Measurements from ENCODE around the gene AGXT.

AGXT gene

GRCh38 chr2:240868286-240869108, at the start of gene AGXT:
TSS of gene AGXT (plus strand) at chr2:240868824. CDS start at chr2:240868866, 42 bp downstream.
- Histone ChIP-seq H3K4me3 (no peak within 1 kb of the TSS), H3K27ac (no peak within 1 kb of the TSS), H3K9me3 (ENCODE audit: low read depth, low read length) (no peaks in the 10 kb centered on the region), H3K9ac (ENCODE audit: insufficient read length) (no peak within 1 kb of the TSS), H3K36me3 (ENCODE audit: insufficient read depth, low read length) (no peaks in the 10 kb centered on the region)
- TF ChIP-seq POLR2AphosphoS5 (IDR thresholded peaks at IDR 0.05; ENCODE audit: borderline replicate concordance, low read depth, low read length) (no peak), FOXP2 (optimal IDR thresholded peaks at IDR 0.05; ENCODE audit: control extremely low read depth, extremely low read length, insufficient read depth) (no peak), EZH2 (IDR thresholded peaks at IDR 0.05) (no peak)
- no peak for DNase-seq (ENCODE audit: low read depth, low spot score)

- H3K9me3 ChIP-seq (ENCODE audit: low read depth, low read length): no peaks in the 10 kb centered on the region
- H3K4me3 ChIP-seq: peak overlapping the region; percentile 76
- TF ChIP-seq POLR2AphosphoS5 (IDR thresholded peaks at IDR 0.05; ENCODE audit: borderline replicate concordance, low read depth, low read length) (no peak), EZH2 (IDR thresholded peaks at IDR 0.05) (no peak), FOXP2 (optimal IDR thresholded peaks at IDR 0.05; ENCODE audit: control extremely low read depth, extremely low read length, insufficient read depth) (no peak)
- H3K9ac ChIP-seq (ENCODE audit: insufficient read length): no peak overlapping the region
- no peak for DNase-seq (ENCODE audit: low read depth, low spot score)
- H3K27ac ChIP-seq: no peak overlapping the region
- H3K36me3 ChIP-seq (ENCODE audit: insufficient read depth, low read length): no peaks in the 10 kb centered on the region
These were observed 49.3 kb upstream of the AGXT start for GRCh38 chr2:240819126-240819857.

- TF ChIP-seq POLR2AphosphoS5 (IDR thresholded peaks at IDR 0.05; ENCODE audit: borderline replicate concordance, low read depth, low read length) (no peak), FOXP2 (optimal IDR thresholded peaks at IDR 0.05; ENCODE audit: control extremely low read depth, extremely low read length, insufficient read depth) (no peak), EZH2 (IDR thresholded peaks at IDR 0.05) (no peak)
- no peaks in the 10 kb centered on the region for H3K36me3 ChIP-seq (ENCODE audit: insufficient read depth, low read length)
- DNase-seq (ENCODE audit: low read depth, low spot score): no peak
- H3K4me3 ChIP-seq: peak within 1 kb of the TSS; percentile 76
- H3K9me3 ChIP-seq (ENCODE audit: low read depth, low read length): no peaks in the 10 kb centered on the region
- no peak within 1 kb of the TSS for H3K27ac ChIP-seq
- no peak within 1 kb of the TSS for H3K9ac ChIP-seq (ENCODE audit: insufficient read length)
These were observed 48.6 kb upstream of the AGXT start, which contains the start of gene KIF1A for GRCh38 chr2:240819858-240820606. TSS of gene KIF1A (minus strand) at chr2:240820219. CDS start at chr2:240797752, 22,467 bp downstream.

- no peak overlapping the region for H3K27ac ChIP-seq
- H3K9ac ChIP-seq (ENCODE audit: insufficient read length): no peak overlapping the region
- DNase-seq (ENCODE audit: low read depth, low spot score): no peak
- TF ChIP-seq EZH2 (IDR thresholded peaks at IDR 0.05) (no peak), FOXP2 (optimal IDR thresholded peaks at IDR 0.05; ENCODE audit: control extremely low read depth, extremely low read length, insufficient read depth) (no peak), POLR2AphosphoS5 (IDR thresholded peaks at IDR 0.05; ENCODE audit: borderline replicate concordance, low read depth, low read length) (no peak)
- H3K9me3 ChIP-seq (ENCODE audit: low read depth, low read length): no peaks in the 10 kb centered on the region
- H3K36me3 ChIP-seq (ENCODE audit: insufficient read depth, low read length): no peaks in the 10 kb centered on the region
- H3K4me3 ChIP-seq: peak overlapping the region; percentile 73
These were observed 47.8 kb upstream of the AGXT start for GRCh38 chr2:240820607-240821428.

GRCh38 chr2:240821429-240821778, 47.2 kb upstream of the AGXT start:
- Histone ChIP-seq H3K9me3 (ENCODE audit: low read depth, low read length) (no peaks in the 10 kb centered on the region), H3K4me3 (peak overlapping the region; percentile 73), H3K9ac (ENCODE audit: insufficient read length) (no peak overlapping the region), H3K27ac (no peak overlapping the region), H3K36me3 (ENCODE audit: insufficient read depth, low read length) (no peaks in the 10 kb centered on the region)
- TF ChIP-seq FOXP2 (optimal IDR thresholded peaks at IDR 0.05; ENCODE audit: control extremely low read depth, extremely low read length, insufficient read depth) (no peak), POLR2AphosphoS5 (IDR thresholded peaks at IDR 0.05; ENCODE audit: borderline replicate concordance, low read depth, low read length) (no peak), EZH2 (IDR thresholded peaks at IDR 0.05) (no peak)
- no peak for DNase-seq (ENCODE audit: low read depth, low spot score)

GRCh38 chr2:240822280-240822847, 46.3 kb upstream of the AGXT start:
- no peak overlapping the region for H3K9ac ChIP-seq (ENCODE audit: insufficient read length)
- TF ChIP-seq POLR2AphosphoS5 (IDR thresholded peaks at IDR 0.05; ENCODE audit: borderline replicate concordance, low read depth, low read length) (no peak), FOXP2 (optimal IDR thresholded peaks at IDR 0.05; ENCODE audit: control extremely low read depth, extremely low read length, insufficient read depth) (no peak), EZH2 (IDR thresholded peaks at IDR 0.05) (no peak)
- no peak overlapping the region for H3K27ac ChIP-seq
- no peaks in the 10 kb centered on the region for H3K9me3 ChIP-seq (ENCODE audit: low read depth, low read length)
- DNase-seq (ENCODE audit: low read depth, low spot score): no peak
- no peak overlapping the region for H3K4me3 ChIP-seq
- no peaks in the 10 kb centered on the region for H3K36me3 ChIP-seq (ENCODE audit: insufficient read depth, low read length)
